Activated T-helper 2 cell treated with anti-CD3 and anti-CD28 coated beads, Interferon-gamma antibody, Interleukin-2, Interleukin-4, amounts not matched to agents 10 μg/mL and 5 μg/mL and 100 μg/mL, durations not matched to agents 14 hours and 24 hours and 36 hours (primary cell): ENCODE measurements around the gene EPHA10. TPM values are rescaled to one million over a fixed set of nuclear protein-coding genes. Genes with fewer than 3 reads are reported as not detected.

Experiments
- DNase-seq: peaks from one replicate; pipeline ENCODE4 v3.0.0; 2021; ENCODE audit warnings: low spot score
- H3K27ac Mint-ChIP-seq: one replicate; pipeline ENCODE4 v1.8.0; 2021; ENCODE audit warnings: mixed read lengths
- H3K27me3 Mint-ChIP-seq: one replicate; pipeline ENCODE4 v1.8.0; 2021; ENCODE audit warnings: low read depth, mixed read lengths
- H3K36me3 Mint-ChIP-seq: one replicate; pipeline ENCODE4 v1.8.0; 2021; ENCODE audit warnings: low read depth, mixed read lengths
- H3K4me1 Mint-ChIP-seq: one replicate; pipeline ENCODE4 v1.8.0; 2021; ENCODE audit warnings: low read depth, mixed read lengths
- H3K4me3 Mint-ChIP-seq: one replicate; pipeline ENCODE4 v1.8.0; 2021; ENCODE audit warnings: low read depth, mild to moderate bottlenecking, moderate library complexity, mixed read lengths
- H3K9me3 Mint-ChIP-seq: one replicate; pipeline ENCODE4 v1.8.0; 2021; ENCODE audit warnings: mixed read lengths
- intact Hi-C: fragments of 100-400 bp; cut with micrococcal nuclease; formaldehyde crosslinking; loops from one replicate; pipeline ENCODE4 v1.15.1; 2023
- total RNA-seq: library from RNA; stranded (reverse); gene quantifications from 2 replicates; pipeline ENCODE4 v1.2.3, GENCODE V29; 2022

EPHA10 gene
- total RNA-seq, 1 donor from 2014 or later: 0.21 TPM

DNA sequence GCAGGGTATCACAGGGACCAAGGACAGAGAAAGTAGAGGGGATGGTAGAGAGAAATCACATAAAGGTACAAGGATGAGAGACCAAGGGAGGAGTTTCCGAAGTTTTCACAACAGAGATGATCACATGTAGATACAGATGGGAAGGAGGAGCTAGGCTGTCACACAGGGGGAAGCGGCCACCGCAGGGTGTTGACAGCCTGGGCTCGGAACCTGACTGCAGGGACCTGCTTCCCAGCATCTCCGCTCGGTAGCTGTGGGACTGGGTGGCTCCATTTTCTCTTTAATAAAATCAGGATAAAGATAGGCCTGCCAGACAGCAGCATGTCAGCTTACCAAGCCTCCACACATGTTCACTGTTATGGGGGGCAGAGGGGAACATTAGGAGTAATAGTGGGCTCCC is 40.3 kb downstream of the EPHA10 start:
- H3K27me3 Mint-ChIP-seq: peaks cover 18% of the 10 kb centered on the region
- no peaks in the 10 kb centered on the region for H3K9me3 Mint-ChIP-seq
- no peak overlapping the region for H3K27ac Mint-ChIP-seq
- no peaks in the 10 kb centered on the region for H3K4me1 Mint-ChIP-seq
- intact Hi-C loops: no loop called here
- H3K4me3 Mint-ChIP-seq: no peak overlapping the region
- no peaks in the 10 kb centered on the region for H3K36me3 Mint-ChIP-seq
- no peak for DNase-seq

DNA sequence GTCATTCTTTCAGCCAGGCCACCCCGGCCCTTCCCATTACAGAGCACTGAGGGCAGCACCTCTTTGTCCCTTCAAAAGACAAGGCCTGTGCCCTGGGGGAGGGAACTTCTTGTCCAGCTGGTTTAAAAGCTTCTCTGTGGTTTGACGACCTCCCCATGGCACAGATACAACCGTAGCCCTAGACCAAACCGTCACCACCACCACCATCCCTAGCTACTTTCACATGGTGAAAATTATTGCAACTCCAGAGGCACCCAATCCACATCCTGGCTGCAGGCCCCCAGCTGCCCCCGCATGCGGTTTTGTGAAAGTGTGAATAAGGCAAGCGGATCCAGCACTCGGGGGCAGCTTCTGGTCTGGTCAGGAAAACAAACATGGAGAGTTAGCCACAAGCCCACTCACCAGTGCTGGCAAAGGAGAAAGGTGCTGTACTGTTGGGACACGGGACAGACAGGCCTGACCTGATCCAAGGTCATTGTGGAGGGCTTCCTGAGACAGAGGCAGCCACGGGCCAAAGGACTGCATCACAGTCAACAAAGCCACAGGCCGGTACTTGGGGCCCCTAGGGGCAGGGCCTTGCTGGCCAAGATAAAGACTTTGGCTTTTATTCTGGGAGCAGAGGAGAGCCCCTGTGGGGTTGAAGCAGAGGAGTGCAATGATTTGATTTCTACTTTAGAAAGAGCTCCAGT is 41.4 kb downstream of the EPHA10 start:
- DNase-seq: no peak
- intact Hi-C loops: no loop called here
- no peaks in the 10 kb centered on the region for H3K9me3 Mint-ChIP-seq
- H3K36me3 Mint-ChIP-seq: no peaks in the 10 kb centered on the region
- H3K4me3 Mint-ChIP-seq: no peak overlapping the region
- peaks cover 15% of the 10 kb centered on the region for H3K27me3 Mint-ChIP-seq
- no peak overlapping the region for H3K27ac Mint-ChIP-seq
- no peaks in the 10 kb centered on the region for H3K4me1 Mint-ChIP-seq

DNA sequence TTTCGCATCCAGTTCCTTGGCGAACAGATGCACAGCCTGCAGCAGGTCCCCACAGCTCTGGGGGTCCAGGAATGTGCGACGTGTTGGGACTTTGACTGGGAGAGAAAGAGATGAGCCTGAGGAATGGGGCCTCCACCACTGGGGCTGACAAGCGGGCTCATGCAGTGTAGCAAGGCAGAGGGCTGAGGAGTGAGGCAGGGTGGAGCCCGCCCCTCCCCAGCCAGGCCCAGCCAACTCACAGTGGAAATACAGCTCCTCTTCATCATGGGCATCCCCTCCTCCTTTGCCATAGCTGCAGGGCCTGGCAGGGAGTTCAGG is 41.9 kb downstream of the EPHA10 start:
- intact Hi-C loops: no loop called here
- H3K36me3 Mint-ChIP-seq: no peaks in the 10 kb centered on the region
- peaks cover 11% of the 10 kb centered on the region for H3K27me3 Mint-ChIP-seq
- H3K4me3 Mint-ChIP-seq: no peak overlapping the region
- no peak for DNase-seq
- no peaks in the 10 kb centered on the region for H3K9me3 Mint-ChIP-seq
- no peaks in the 10 kb centered on the region for H3K4me1 Mint-ChIP-seq
- no peak overlapping the region for H3K27ac Mint-ChIP-seq

DNA sequence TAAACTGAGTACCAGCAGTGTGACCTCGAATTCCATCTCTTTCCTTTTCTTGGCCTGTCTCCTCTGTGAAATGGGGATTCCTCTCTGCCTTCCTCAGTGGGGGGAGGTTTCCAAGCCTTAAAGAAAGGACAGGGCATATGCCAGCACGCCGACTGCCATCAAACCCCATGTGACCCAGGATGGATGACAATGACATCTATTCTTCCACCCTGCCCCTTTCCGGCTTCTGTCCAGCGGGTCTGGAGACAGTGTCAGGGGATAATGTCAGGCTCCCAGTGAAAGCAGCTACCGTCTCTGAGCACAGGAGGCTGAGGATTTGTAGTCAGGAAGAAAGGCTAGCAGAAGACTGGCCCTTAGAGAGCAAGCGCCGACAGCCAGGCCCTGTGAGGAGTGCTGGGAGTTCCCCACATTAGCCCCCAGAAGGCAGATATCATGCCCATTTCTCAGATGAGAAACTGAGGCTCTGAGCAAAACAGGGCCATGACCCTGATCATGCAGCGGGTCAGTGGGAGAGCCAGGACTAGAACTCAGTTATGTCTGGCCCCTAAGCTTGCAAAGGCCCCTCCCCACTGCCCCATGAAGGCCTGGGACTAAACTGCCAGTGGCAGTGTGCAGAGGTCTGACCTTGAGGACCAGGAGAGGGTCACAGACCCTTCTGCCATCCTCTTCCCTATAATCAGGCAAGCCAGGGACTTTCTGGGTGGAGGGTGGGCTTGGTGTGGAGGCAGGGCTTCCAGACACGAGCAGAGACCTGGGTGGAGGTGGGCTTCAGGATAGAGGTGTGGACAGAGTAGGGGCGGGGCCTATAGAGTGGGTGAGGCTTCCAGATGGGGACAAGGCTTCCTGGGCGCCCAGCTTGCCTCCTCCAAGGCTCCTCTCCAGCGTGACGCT is 42.5 kb downstream of the EPHA10 start:
- DNase-seq: no peak
- Mint-ChIP-seq H3K27me3 (peaks cover 5% of the 10 kb centered on the region), H3K4me1 (no peaks in the 10 kb centered on the region), H3K4me3 (no peak overlapping the region), H3K36me3 (no peaks in the 10 kb centered on the region), H3K27ac (no peak overlapping the region), H3K9me3 (no peaks in the 10 kb centered on the region)
- intact Hi-C loops: no loop called here

DNA sequence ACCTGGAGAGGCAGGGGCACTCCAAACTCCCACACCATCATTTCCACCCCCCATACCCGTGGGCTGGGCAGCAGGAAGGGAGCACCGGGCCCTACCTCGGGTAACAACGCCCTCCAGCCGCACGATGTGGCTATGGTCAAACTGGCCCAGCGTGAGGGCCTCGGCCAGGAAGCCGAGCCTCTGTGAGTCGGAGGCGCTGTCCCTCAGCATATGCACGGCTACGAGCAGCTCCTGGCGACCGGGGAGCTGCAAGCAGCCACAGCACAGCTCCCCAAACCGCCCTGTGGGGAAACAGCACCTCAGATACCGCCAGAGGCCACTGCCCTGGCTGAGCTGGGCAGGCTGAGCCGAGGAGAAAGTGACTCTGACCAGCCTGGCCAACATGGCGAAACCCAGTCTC is 43.4 kb downstream of the EPHA10 start:
- H3K4me1 Mint-ChIP-seq: no peaks in the 10 kb centered on the region
- intact Hi-C loops: no loop called here
- peaks cover 4% of the 10 kb centered on the region for H3K27me3 Mint-ChIP-seq
- H3K27ac Mint-ChIP-seq: no peak overlapping the region
- no peak overlapping the region for H3K4me3 Mint-ChIP-seq
- DNase-seq: no peak
- H3K36me3 Mint-ChIP-seq: no peaks in the 10 kb centered on the region
- no peaks in the 10 kb centered on the region for H3K9me3 Mint-ChIP-seq

DNA sequence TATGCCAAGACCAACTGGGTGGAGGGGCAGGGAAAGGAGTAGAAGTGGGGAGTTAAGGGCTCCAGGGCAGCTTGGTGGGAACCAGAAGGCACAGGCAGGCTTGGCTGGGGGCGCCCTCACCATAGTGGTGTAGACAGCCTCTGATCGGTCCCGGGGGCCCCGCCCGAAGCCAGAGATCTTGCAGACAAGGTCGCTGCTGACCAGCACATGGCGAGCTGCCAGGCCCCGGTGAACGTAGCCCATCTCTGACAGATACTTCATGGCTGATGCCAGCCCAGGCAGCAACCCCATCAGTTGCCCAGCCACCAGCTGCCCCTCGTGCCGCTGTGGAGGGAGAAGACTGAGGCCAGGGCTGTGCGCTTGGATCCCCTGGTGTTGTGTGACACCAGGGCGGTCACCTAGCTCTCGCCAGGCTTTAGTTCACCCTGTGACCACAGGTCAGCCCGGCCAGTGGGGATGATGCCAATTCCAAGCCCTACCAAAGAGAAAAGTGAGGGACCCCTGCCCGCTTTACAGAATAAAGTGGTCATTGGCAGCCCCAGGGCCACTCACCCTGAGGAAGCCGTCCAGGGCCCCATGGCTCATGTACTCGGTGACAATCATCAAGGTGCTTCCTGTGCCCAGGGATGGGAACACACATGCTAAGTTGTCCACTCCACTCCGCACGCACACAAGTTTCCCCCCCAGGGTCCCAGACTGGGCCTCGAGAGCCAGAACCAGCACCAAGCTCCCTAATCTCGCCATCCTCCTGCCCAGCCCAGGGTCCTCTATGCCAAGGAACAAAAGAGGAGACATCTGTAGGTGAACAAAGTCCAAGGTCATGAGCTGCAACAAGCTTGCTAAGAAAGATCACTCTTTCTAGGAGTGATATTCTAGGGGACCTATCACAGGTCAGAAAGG is 44.4 kb downstream of the EPHA10 start:
- Mint-ChIP-seq H3K27me3 (peaks cover 3% of the 10 kb centered on the region), H3K36me3 (no peaks in the 10 kb centered on the region), H3K4me1 (no peaks in the 10 kb centered on the region), H3K27ac (no peak overlapping the region), H3K9me3 (no peaks in the 10 kb centered on the region), H3K4me3 (no peak overlapping the region)
- DNase-seq: no peak
- intact Hi-C loops: no loop called here

DNA sequence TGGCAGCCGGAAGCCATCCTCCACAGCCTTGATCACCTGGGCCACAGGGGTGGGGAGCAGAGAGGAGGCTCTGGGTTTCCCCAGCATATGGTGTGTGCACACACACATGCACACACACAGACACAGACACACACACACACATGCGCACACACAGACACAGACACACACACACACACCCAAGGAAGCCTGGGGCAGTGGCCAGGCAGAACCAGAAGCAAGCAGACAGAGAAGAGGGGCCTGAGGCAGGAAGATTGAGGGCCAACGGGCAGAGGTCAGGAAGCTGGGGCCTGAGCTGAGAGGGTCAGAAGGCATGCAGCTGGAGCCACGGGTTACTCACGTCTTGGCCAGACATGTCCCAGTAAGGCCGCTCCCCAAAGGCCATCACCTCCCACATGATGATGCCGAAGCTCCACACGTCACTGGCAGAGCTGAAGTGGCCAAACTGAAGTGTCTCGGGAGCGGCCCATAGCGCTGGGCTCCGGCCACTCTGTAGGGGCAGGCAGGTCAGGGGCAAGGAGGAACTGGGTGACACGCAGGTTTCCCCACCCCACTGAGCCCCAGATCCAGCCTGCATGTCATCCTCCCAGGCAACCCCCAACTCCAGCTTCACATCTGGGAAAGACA is 45.2 kb downstream of the EPHA10 start:
- Mint-ChIP-seq H3K27ac (no peak overlapping the region), H3K4me3 (no peak overlapping the region), H3K4me1 (no peaks in the 10 kb centered on the region), H3K9me3 (no peaks in the 10 kb centered on the region), H3K27me3 (peaks cover 2% of the 10 kb centered on the region), H3K36me3 (no peaks in the 10 kb centered on the region)
- intact Hi-C loops: no loop called here
- no peak for DNase-seq

DNA sequence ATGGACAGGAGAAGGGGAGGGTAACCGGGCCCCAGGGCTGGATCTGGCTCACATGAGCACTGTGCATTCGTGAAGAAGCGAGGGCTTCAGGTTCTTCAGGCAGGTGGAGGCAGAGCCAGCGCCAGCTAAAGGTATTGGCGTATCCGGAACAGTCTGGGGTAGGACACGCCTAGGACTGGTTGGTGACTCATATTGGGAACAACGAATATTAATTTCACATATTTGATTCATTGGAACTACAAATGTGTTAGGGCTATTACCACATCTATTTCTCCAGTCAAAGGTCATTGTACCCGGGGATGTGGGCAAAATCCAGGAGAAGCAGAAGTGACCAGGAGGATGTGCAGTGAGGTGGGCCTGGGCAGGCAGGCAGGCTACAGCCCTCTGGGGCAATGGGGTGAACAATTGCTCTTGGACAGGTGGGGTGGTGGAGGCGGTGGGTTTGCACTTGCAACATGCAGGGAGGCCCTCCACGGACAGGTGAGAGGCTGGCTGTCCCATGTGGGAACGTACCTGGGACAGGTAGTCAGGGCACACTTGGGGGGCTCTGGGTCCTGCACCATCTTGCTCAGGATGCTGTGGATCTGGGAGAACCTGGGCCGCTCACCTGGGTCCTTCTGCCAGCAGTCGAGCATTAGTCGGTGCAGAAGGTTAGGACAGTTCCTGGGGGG is 45.9 kb downstream of the EPHA10 start:
- Mint-ChIP-seq H3K4me1 (no peaks in the 10 kb centered on the region), H3K4me3 (no peak overlapping the region), H3K27ac (no peak overlapping the region), H3K27me3 (no peaks in the 10 kb centered on the region), H3K9me3 (no peaks in the 10 kb centered on the region), H3K36me3 (no peaks in the 10 kb centered on the region)
- DNase-seq: no peak
- intact Hi-C loops: no loop called here

DNA sequence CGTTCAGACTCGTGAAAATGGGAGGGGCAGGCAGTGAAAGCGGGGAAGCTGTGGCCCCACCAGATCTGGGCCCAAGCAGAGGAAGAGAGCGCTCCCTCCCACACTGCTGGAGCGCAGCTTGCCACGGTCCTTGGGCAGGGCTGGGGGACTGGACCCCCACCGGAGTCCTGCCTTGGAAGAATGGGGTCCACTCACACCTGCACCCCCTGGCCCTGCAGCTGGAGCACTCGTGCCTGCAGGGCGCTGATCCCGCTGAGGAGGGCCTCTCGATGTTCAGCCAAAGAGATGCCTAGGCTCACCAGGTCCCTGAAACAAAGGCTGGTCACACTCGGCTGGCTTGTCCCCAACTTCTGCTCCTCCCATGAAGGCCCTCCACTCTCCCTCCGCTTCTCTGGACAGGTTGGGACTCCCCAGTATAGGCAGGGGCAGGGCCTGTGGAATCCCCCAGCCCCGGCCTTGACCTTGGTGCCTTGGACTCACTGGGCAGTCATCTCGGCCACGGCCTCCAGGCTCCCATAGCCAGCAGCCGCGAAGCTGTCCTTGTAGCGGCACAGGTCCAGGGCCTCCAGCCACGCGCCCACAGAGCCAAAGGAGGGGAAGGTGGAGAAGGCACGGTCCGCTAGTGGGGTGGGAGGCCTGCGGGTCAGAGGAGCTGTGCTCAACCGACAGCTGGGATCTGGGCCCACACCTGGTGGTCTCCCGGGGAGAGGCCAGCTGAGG is 46.6 kb downstream of the EPHA10 start:
- no peaks in the 10 kb centered on the region for H3K36me3 Mint-ChIP-seq
- DNase-seq: no peak
- H3K4me3 Mint-ChIP-seq: no peak overlapping the region
- no peak overlapping the region for H3K27ac Mint-ChIP-seq
- H3K9me3 Mint-ChIP-seq: no peaks in the 10 kb centered on the region
- H3K4me1 Mint-ChIP-seq: no peaks in the 10 kb centered on the region
- intact Hi-C loops: no loop called here
- no peaks in the 10 kb centered on the region for H3K27me3 Mint-ChIP-seq

DNA sequence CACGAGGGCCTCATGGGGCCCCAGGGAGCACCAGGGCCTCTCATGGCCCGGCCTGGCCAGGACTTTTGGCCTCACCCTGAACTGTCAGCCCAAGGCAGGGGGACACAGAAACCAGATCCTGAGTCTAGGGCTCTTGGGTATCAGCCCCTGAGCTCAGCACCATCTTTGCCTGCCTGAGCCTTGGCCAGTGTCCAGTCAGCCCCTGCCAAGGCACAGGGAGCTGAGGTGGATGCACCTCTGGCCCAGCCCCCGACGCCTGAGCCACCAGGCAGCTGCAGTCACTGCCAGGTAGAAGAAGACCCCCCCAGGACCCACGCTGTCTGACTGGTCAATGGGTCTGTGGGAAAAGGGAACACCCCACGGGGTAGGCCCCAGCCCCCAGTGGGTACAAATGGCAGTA is 47.3 kb downstream of the EPHA10 start:
- Mint-ChIP-seq H3K36me3 (no peaks in the 10 kb centered on the region), H3K4me3 (no peak overlapping the region), H3K27ac (no peak overlapping the region), H3K27me3 (no peaks in the 10 kb centered on the region), H3K4me1 (no peaks in the 10 kb centered on the region), H3K9me3 (no peaks in the 10 kb centered on the region)
- intact Hi-C loops: no loop called here
- no peak for DNase-seq

DNA sequence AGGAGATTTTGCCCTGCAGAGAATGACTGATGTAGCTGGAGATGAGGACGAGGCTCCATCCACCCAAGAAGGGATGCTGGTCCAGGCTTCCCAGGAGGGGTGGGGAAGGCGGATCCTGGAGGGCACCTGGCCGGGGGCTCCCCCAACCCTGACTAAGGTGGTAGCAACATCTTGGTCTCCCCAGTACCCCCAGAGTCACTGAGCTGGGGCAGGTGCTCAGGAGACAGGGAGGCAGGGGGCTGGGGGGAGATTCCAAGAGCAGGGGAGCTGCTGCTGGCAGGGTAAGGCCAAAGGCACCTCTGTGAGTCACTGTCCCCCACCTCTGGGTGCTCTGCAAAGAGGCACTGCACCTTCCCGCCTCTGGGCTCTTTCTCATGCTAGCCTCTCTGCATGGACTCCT is 48.6 kb downstream of the EPHA10 start:
- intact Hi-C loops: no loop called here
- Mint-ChIP-seq H3K36me3 (no peaks in the 10 kb centered on the region), H3K27ac (no peak overlapping the region), H3K27me3 (no peaks in the 10 kb centered on the region), H3K4me1 (no peaks in the 10 kb centered on the region), H3K4me3 (no peak overlapping the region), H3K9me3 (no peaks in the 10 kb centered on the region)
- DNase-seq: no peak

DNA sequence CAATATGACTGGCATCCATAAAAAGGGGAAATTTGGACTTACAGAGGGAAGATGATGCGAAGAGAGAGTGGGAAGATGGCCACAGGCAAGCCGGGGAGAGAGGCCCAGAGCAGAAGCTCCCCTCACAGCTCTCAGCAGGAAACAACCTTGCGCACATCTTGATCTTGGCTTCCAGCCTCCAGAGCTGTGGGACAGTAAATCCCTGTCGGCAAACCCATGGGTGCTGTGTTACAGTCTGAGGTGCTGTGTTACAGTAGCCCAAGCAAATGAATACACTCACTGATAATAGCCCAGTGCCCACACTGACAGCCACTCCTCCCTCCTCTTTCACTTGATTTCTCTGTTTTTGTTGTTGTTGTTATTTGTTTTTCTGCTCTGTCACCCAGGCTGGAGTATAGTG is 50.2 kb downstream of the EPHA10 start:
- H3K27ac Mint-ChIP-seq: no peak overlapping the region
- intact Hi-C loops: no loop called here
- H3K9me3 Mint-ChIP-seq: no peaks in the 10 kb centered on the region
- no peak overlapping the region for H3K4me3 Mint-ChIP-seq
- no peak for DNase-seq
- peaks cover 7% of the 10 kb centered on the region for H3K36me3 Mint-ChIP-seq
- no peaks in the 10 kb centered on the region for H3K27me3 Mint-ChIP-seq
- H3K4me1 Mint-ChIP-seq: no peaks in the 10 kb centered on the region
